Peyer's patch (tissue), 4 donors: Measurements from ENCODE around the gene HS6ST1. TPM values are rescaled to one million over a fixed set of nuclear protein-coding genes. Genes with fewer than 3 reads are reported as not detected.
A peak's percentile ranks its signal among the peaks of the same experiment; 100 is the strongest.

Experiments used
- DNase-seq, 3 donors: peaks; one replicate each; pipeline ENCODE4 v3.0.0-alpha.2; 2017 to 2019
- H3K27ac ChIP-seq, 4 donors: fragments of 200-600 bp; sonication (generic); one replicate each; pipeline ENCODE4 v1.5.1; 2016 to 2019
- H3K27me3 ChIP-seq, 2 donors: fragments of 200-600 bp; sonication (generic); one replicate each; pipeline ENCODE4 v1.5.1; 2019
- H3K36me3 ChIP-seq, 3 donors: fragments of 200-600 bp; sonication (generic); one replicate each; pipeline ENCODE4 v1.5.1; 2016 to 2019
- H3K4me1 ChIP-seq, 4 donors: fragments of 200-600 bp; sonication (generic); one replicate each; pipeline ENCODE4 v1.5.1; 2016 to 2019
- H3K4me3 ChIP-seq, 4 donors: fragments of 200-600 bp; sonication (generic); 1 replicate in 3 of 4; 2 replicates in 1 of 4; pipeline ENCODE4 v1.5.1; 2016 to 2019; ENCODE audit warnings: mild to moderate bottlenecking in 1 of 4
- H3K9me3 ChIP-seq, 4 donors: fragments of 200-600 bp; sonication (generic); one replicate each; pipeline ENCODE4 v1.5.1; 2016 to 2019; ENCODE audit warnings: mild to moderate bottlenecking in 1 of 4
- POLR2A ChIP-seq, 2 donors: fragments of 450-650 bp; IDR thresholded peaks; one replicate each; pipeline ENCODE4 v1.5.1; 2017; ENCODE audit warnings: antibody characterized with exemption in 2 of 2, mild to moderate bottlenecking in 2 of 2, moderate library complexity in 2 of 2
- total RNA-seq, 4 donors: library from RNA; depleted of rRNA; stranded (reverse); fragments of >200 nt; gene quantifications; one replicate each; pipeline ENCODE4 v1.1.0, GENCODE V29; 2016
- TF ChIP-seq, protein P1 (sequence below), 6 experiments: fragments of 450-650 bp in 4 of 6; fragments of 200-600 bp in 2 of 6; sonication (generic) in 1 of 6; IDR thresholded peaks; one replicate each; pipeline ENCODE4 v1.5.1; 2017 to 2019; ENCODE audit warnings: antibody characterized with exemption in 6 of 6, mild to moderate bottlenecking in 3 of 6, moderate library complexity in 1 of 6

The HS6ST1 gene
- total RNA-seq, 4 donors from 2014 or later, result 16.5 to 52.0 (median 40.2) TPM

DNA sequence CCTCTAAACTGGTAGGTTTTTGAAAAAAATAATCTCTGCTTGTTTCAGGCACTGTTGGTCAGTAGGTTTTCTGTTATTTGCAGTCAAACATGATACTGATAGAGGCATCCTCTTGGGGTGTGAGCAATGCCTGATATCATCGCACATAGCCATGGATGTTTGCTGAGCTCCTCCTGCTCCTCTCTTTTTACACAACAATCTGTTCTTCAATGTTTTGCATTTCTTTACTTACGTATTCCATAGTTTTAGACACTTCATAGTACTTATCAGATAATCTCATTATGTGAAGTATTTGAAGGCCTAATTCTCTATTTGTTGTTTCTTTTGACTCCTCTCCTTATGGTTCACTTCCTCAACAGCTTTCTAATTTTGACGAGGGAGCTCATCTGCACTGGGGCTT, 23.0 kb upstream of the HS6ST1 start:
- Histone ChIP-seq H3K4me1 (no peaks in the 10 kb centered on the region), H3K4me3 (no peak overlapping the region), H3K27me3 (no peaks in the 10 kb centered on the region), H3K27ac (no peak overlapping the region), H3K9me3 (no peaks in the 10 kb centered on the region), H3K36me3 (no peaks in the 10 kb centered on the region)
- peak in 1 of 3 donors; percentile 3 for DNase-seq
- no peak for TF ChIP-seq POLR2A (IDR thresholded peaks at IDR 0.05)
- TF ChIP-seq, protein P1, sequence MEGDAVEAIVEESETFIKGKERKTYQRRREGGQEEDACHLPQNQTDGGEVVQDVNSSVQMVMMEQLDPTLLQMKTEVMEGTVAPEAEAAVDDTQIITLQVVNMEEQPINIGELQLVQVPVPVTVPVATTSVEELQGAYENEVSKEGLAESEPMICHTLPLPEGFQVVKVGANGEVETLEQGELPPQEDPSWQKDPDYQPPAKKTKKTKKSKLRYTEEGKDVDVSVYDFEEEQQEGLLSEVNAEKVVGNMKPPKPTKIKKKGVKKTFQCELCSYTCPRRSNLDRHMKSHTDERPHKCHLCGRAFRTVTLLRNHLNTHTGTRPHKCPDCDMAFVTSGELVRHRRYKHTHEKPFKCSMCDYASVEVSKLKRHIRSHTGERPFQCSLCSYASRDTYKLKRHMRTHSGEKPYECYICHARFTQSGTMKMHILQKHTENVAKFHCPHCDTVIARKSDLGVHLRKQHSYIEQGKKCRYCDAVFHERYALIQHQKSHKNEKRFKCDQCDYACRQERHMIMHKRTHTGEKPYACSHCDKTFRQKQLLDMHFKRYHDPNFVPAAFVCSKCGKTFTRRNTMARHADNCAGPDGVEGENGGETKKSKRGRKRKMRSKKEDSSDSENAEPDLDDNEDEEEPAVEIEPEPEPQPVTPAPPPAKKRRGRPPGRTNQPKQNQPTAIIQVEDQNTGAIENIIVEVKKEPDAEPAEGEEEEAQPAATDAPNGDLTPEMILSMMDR (IDR thresholded peaks at IDR 0.05), result no peak

DNA sequence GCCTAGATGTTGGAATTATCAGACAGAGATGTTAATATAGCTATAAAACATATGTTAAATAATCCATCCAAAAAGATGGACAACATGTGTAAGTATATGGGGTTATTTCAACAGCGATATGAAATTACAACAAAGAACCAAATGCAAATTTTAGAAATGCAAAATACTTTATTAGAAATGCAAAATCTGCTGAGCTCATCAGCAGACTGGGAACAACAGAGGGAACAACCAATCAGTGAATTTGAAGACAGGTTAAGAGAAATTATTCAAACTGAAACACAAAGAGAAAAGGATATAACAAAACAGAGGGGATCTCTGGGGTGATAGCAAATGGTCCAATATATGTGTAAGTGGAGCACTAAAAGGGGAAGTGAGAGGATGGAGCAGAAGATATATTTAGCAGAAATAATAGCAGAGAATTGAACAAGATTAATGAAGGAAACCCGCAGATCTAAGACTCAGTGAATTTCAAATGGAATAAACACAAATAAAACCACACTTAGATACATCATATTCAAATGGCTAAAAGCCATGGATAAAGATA, 13.5 kb upstream of the HS6ST1 start:
- Histone ChIP-seq H3K4me3 (no peak overlapping the region), H3K27me3 (no peaks in the 10 kb centered on the region), H3K36me3 (no peaks in the 10 kb centered on the region), H3K27ac (no peak overlapping the region), H3K4me1 (no peaks in the 10 kb centered on the region), H3K9me3 (peaks cover 0 to 14% (median 0%) of the 10 kb centered on the region in 4 donors)
- DNase-seq, result no peak
- no peak for TF ChIP-seq POLR2A (IDR thresholded peaks at IDR 0.05)
- TF ChIP-seq, protein P1 (IDR thresholded peaks at IDR 0.05), result no peak

DNA sequence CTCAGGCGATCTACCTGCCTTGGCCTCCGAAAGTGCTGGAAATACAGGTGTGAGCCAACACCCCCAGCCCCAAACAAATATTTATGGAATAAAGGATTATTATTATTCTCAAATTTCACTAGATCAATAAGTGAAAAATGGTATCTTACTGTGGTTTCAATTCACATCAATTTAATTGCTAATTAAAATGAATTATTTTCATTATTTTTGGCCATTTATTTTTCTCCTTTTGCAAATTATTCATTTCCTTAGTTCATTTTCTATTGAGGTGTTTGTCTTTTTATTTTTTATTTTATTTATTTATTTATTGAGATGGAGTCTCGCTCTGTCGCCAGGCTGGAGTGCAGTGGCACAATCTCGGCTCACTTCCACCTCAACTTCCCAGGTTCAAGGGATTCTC, 11.9 kb upstream of the HS6ST1 start:
- no peaks in the 10 kb centered on the region for H3K36me3 ChIP-seq
- no peak overlapping the region for H3K4me3 ChIP-seq
- no peak for TF ChIP-seq POLR2A (IDR thresholded peaks at IDR 0.05)
- TF ChIP-seq, protein P1 (IDR thresholded peaks at IDR 0.05), result no peak
- peaks cover 0 to 14% (median 0%) of the 10 kb centered on the region in 4 donors for H3K9me3 ChIP-seq
- H3K27me3 ChIP-seq, result no peaks in the 10 kb centered on the region
- DNase-seq, result no peak
- no peak overlapping the region for H3K27ac ChIP-seq
- no peaks in the 10 kb centered on the region for H3K4me1 ChIP-seq

DNA sequence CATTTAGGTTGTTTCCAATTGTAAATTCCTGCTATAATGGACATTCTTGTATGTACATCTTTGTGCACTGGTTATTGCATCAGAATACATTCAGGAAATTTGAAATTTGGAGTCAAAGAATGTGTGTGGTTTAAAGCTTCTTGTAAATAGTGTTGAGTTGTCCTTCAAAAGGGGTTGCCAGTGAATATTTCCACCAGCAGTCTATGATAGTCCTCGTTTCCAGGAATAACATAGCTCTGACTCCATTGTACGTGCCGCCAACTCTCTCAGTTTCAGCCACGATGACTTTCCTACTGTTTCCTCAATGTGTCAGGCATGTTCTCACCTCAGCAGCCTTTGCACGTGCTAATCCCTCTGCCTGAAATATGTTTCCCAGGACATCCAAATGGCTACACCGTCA, 10.9 kb upstream of the HS6ST1 start:
- Histone ChIP-seq H3K9me3 (peaks cover 0 to 14% (median 0%) of the 10 kb centered on the region in 4 donors), H3K4me3 (no peak overlapping the region), H3K36me3 (no peaks in the 10 kb centered on the region), H3K4me1 (no peaks in the 10 kb centered on the region), H3K27ac (no peak overlapping the region), H3K27me3 (no peaks in the 10 kb centered on the region)
- DNase-seq, result no peak
- no peak for TF ChIP-seq POLR2A (IDR thresholded peaks at IDR 0.05)
- TF ChIP-seq, protein P1 (IDR thresholded peaks at IDR 0.05), result no peak

DNA sequence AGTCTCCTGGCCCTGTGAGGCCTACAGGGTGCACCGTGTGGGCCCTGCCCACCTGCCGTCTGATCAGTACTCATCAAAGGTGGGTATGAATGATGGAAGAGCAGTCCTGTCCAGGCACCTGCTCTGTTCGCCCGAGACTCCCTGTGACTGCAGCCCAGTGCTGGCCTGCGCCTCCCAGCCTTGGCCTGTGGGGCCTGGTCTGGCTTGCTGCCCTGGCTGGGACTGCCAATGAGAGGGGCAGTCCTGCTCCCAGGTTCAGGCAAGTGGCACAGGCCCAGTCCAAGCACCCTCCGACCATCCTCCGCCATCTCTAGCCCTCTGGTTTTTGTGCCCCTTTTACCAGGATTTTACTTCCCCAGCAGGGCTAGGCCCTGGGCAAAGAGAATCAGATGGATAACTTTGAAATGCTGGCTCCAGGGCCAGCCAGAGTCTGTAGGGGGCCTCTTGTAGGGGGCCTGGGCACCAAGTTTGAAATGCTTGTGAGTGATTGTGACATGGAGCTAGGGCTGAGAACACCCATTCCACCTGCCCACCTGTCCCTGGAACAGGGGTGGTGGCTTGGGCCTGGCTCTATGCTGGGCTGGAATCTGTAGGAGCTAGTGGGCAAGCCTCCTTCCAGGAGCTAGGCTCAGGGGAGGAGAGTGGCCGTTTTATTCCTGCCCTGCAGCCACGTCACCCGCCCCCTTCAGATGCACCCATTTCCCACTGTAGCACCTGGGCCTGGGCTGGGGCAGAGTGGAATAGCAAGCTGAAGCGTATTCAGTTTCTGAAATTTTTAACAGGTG, 8.7 kb upstream of the HS6ST1 start:
- Histone ChIP-seq H3K36me3 (no peaks in the 10 kb centered on the region), H3K27me3 (no peaks in the 10 kb centered on the region), H3K4me1 (peaks cover 0 to 3% (median 0%) of the 10 kb centered on the region in 4 donors), H3K4me3 (no peak overlapping the region), H3K9me3 (peaks cover 0 to 9% (median 0%) of the 10 kb centered on the region in 4 donors), H3K27ac (no peak overlapping the region)
- DNase-seq, result peak in 1 of 3 donors; percentile 12
- TF ChIP-seq POLR2A (IDR thresholded peaks at IDR 0.05), result no peak
- TF ChIP-seq, protein P1 (IDR thresholded peaks at IDR 0.05), result no peak
